Left lung (tissue), 10 donors: ENCODE results near the gene ANKRD18A. TPM values are rescaled to one million over a fixed set of nuclear protein-coding genes. Genes with fewer than 3 reads are reported as not detected.

Experiments used
- ATAC-seq: fragments of 200-7000 bp; cut with Tn5 transposase; one replicate; pipeline ENCODE4 v1.9.1; 2020; ENCODE audit warnings: moderate library complexity
- DNase-seq, 4 donors: peaks; one replicate each; pipeline ENCODE4 v3.0.0-alpha.2; 2013 to 2020
- H3K27ac ChIP-seq, 2 donors: fragments of 200-600 bp; sonication (generic) in 1 of 2; one replicate each; pipeline versions ENCODE4 v1.5.0 to v1.8.0; 2020 to 2021
- H3K27me3 ChIP-seq, 2 donors: fragments of 200-600 bp; sonication (generic) in 1 of 2; one replicate each; pipeline versions ENCODE4 v1.5.0 to v1.8.0; 2020 to 2021
- H3K36me3 ChIP-seq, 2 donors: fragments of 200-600 bp; sonication (generic) in 1 of 2; one replicate each; pipeline versions ENCODE4 v1.5.0 to v1.8.0; 2020 to 2021
- H3K4me1 ChIP-seq, 2 donors: fragments of 200-600 bp; one replicate each; pipeline ENCODE4 v1.8.0; 2021
- H3K4me3 ChIP-seq, 2 donors: fragments of 200-600 bp; sonication (generic) in 1 of 2; one replicate each; pipeline versions ENCODE4 v1.5.0 to v1.8.0; 2020 to 2021; ENCODE audit warnings: mild to moderate bottlenecking in 1 of 2
- H3K9me3 ChIP-seq, 2 donors: fragments of 200-600 bp; sonication (generic) in 1 of 2; one replicate each; pipeline versions ENCODE4 v1.5.0 to v1.8.0; 2020 to 2021
- intact Hi-C, 2 donors: fragments of 100-400 bp; cut with DNase I; formaldehyde crosslinking; loops; one replicate each; pipeline versions ENCODE4 v1.11.2 to v1.14.2; 2022
- polyA plus RNA-seq, 6 donors: library from polyadenylated mRNA; unstranded; fragments of 120-200 nt; gene quantifications; one replicate each; pipeline ENCODE4 v1.2.1, GENCODE V29; 2013; ENCODE audit not compliant: insufficient read length in 6 of 6
- total RNA-seq, 2 donors: library from RNA; stranded (reverse); fragmentation: NEBNext Ultra II Directional; extraction: Animal tissue kit (Norgen Biotek cat#: 25700); gene quantifications; one replicate each; pipeline ENCODE4 v1.2.1, GENCODE V29; 2021
- TF ChIP-seq, protein P1 (sequence below), 2 donors: fragments of 200-600 bp; sonication (generic) in 1 of 2; IDR thresholded peaks; one replicate each; pipeline versions ENCODE4 v1.5.0 to v1.8.0; 2021; ENCODE audit warnings: antibody characterized with exemption in 2 of 2
- donor health status: DM: no; HTN: yes; CAD: no.
- donor health status: DM: no; HTN: no; CAD: no.

ANKRD18A gene
- total and polyA plus RNA-seq, 8 donors: 2.2 to 7.0 (median 3.3) TPM

GRCh38 chr9:38523121-38523520 lies 97.3 kb downstream of the ANKRD18A start:
- DNase-seq (no peak), ATAC-seq (no peak)
- TF ChIP-seq, protein P1, sequence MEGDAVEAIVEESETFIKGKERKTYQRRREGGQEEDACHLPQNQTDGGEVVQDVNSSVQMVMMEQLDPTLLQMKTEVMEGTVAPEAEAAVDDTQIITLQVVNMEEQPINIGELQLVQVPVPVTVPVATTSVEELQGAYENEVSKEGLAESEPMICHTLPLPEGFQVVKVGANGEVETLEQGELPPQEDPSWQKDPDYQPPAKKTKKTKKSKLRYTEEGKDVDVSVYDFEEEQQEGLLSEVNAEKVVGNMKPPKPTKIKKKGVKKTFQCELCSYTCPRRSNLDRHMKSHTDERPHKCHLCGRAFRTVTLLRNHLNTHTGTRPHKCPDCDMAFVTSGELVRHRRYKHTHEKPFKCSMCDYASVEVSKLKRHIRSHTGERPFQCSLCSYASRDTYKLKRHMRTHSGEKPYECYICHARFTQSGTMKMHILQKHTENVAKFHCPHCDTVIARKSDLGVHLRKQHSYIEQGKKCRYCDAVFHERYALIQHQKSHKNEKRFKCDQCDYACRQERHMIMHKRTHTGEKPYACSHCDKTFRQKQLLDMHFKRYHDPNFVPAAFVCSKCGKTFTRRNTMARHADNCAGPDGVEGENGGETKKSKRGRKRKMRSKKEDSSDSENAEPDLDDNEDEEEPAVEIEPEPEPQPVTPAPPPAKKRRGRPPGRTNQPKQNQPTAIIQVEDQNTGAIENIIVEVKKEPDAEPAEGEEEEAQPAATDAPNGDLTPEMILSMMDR (IDR thresholded peaks at IDR 0.05): no peak
- H3K27ac ChIP-seq: no peak overlapping the region
- H3K4me3 ChIP-seq: no peak overlapping the region
- no peaks in the 10 kb centered on the region for H3K36me3 ChIP-seq
- H3K27me3 ChIP-seq: peaks cover 0 to 22% of the 10 kb centered on the region in 2 donors
- H3K4me1 ChIP-seq: no peaks in the 10 kb centered on the region
- intact Hi-C loops: no loop called here
- no peaks in the 10 kb centered on the region for H3K9me3 ChIP-seq

DNA sequence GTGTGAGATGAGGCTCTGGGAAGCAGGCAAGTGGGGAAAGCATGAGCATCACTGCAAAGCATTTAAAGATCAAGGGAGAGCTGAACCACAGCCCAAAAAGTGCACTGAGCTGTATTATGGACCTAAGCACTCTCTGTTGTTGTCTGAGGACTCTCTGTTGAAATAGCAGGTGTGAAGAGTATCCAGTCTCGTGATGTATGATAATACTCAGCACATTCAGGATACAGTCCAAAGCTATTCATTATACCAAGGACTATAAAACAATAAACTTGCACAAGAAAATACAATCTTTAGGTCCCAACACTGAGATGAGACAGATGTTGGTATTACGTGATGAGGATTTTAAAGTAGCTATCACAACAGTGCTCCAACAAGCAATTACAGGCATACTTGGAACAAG lies 98.6 kb downstream of the ANKRD18A start:
- Histone ChIP-seq H3K27ac (no peak overlapping the region), H3K36me3 (no peaks in the 10 kb centered on the region), H3K9me3 (no peaks in the 10 kb centered on the region), H3K4me1 (no peaks in the 10 kb centered on the region), H3K27me3 (peaks cover 0 to 14% of the 10 kb centered on the region in 2 donors), H3K4me3 (no peak overlapping the region)
- TF ChIP-seq, protein P1 (IDR thresholded peaks at IDR 0.05): no peak
- intact Hi-C loops: no loop called here
- no peak for ATAC-seq
- DNase-seq: no peak

Other genes with a start within 250 kb of the ANKRD18A start
- 10 to 100 TPM; 18.3 to 27.1 TPM for gene ALDH1B1, start 227.9 kb downstream of the ANKRD18A start, total RNA-seq
- 10 to 100 TPM; 15.5 to 21.0 (median 18.9) TPM for gene ALDH1B1, start 227.9 kb downstream of the ANKRD18A start, polyA plus RNA-seq
- gene IGFBPL1, start 196.1 kb downstream of the ANKRD18A start, total RNA-seq: 1 to 10 TPM; 3.2 to 5.9 TPM
- gene IGFBPL1, start 196.1 kb downstream of the ANKRD18A start, polyA plus RNA-seq: 1 to 10 TPM; 1.2 to 2.0 (median 1.5) TPM
- not detected for gene FAM240B, start 99.5 kb upstream of the ANKRD18A start, total RNA-seq
- under 1 TPM in 2 of 6 donors, not detected in 4; 0.17 to 0.24 TPM for gene FAM240B, start 99.5 kb upstream of the ANKRD18A start, polyA plus RNA-seq